IMR-90 (cell line): ENCODE measurements around the gene AHSA1. TPM values are rescaled to one million over a fixed set of nuclear protein-coding genes. Genes with fewer than 3 reads are reported as not detected.

Source experiments
- ATAC-seq: fragments of 200-7000 bp; cut with Tn5 transposase; 2 replicates; pipeline ENCODE4 v1.9.1; 2020; ENCODE audit warnings: low read depth, mild to moderate bottlenecking, moderate library complexity
- BruUV-seq: library from RNA; stranded (reverse); fragments of 400-500 nt; replicated peaks from 2 replicates; lab custom pipeline; 2021; lab: Mats Ljungman, UMichigan
- CTCF ChIA-PET: fragments of 300-600 bp; formaldehyde crosslinking; extraction: SDS; loops from one replicate; lab custom pipeline; 2021; ENCODE audit warnings: antibody characterized with exemption; lab: Yijun Ruan, JAX
- POLR2A ChIA-PET: fragments of 300-600 bp; sonication (Branson Sonifier 250); formaldehyde crosslinking; loops from one replicate; lab custom pipeline; 2022; ENCODE audit warnings: antibody characterized with exemption; ENCODE audit not compliant: unreplicated experiment; lab: Charles Lee
- DNase-seq: peaks from one replicate; pipeline ENCODE4 v3.0.0; 2013
- H2AFZ ChIP-seq: replicated peaks from 2 replicates; pipeline ENCODE3; 2013; ENCODE audit warnings: low read length, mild to moderate bottlenecking; ENCODE audit not compliant: poor library complexity
- H2AK5ac ChIP-seq: 2 replicates; pipeline ENCODE4 v1.6.1; 2013; ENCODE audit warnings: low read depth, low read length, inconsistent platforms
- H2AK9ac ChIP-seq: replicated peaks from 2 replicates; pipeline ENCODE3; 2013; ENCODE audit warnings: mild to moderate bottlenecking, low read depth, low read length, moderate library complexity; ENCODE audit not compliant: poor library complexity
- H2BK120ac ChIP-seq: 2 replicates; pipeline ENCODE4 v1.6.1; 2013; ENCODE audit warnings: low read depth, low read length, inconsistent platforms
- H2BK15ac ChIP-seq: 3 replicates; pipeline ENCODE4 v1.6.1; 2013; ENCODE audit warnings: low read depth, low read length, inconsistent platforms
- H2BK20ac ChIP-seq: 2 replicates; pipeline ENCODE4 v1.6.1; 2013; ENCODE audit warnings: low read depth, mild to moderate bottlenecking, inconsistent platforms, low read length, moderate library complexity
- H2BK5ac ChIP-seq: 2 replicates; pipeline ENCODE4 v1.6.1; 2013; ENCODE audit warnings: mild to moderate bottlenecking, low read depth, low read length, inconsistent platforms; ENCODE audit not compliant: poor library complexity, severe bottlenecking
- H3K14ac ChIP-seq: replicated peaks from 2 replicates; pipeline ENCODE4 v1.6.1; 2013; ENCODE audit warnings: low read depth, low read length, inconsistent platforms
- H3K18ac ChIP-seq: 2 replicates; pipeline ENCODE4 v1.6.1; 2013; ENCODE audit warnings: low read depth, low read length, control low read depth
- H3K23ac ChIP-seq: 2 replicates; pipeline ENCODE4 v1.6.1; 2013; ENCODE audit warnings: low read depth, low read length, inconsistent platforms
- H3K27ac ChIP-seq: 2 replicates; pipeline ENCODE4 v1.5.1; 2013; ENCODE audit warnings: mild to moderate bottlenecking, control low read depth, low read length; ENCODE audit not compliant: insufficient read depth
- H3K27me3 ChIP-seq: 2 replicates; pipeline ENCODE4 v1.6.1; 2013; ENCODE audit warnings: low read length; ENCODE audit not compliant: control insufficient read depth, insufficient read depth
- H3K36me3 ChIP-seq: 2 replicates; pipeline ENCODE4 v1.6.1; 2013; ENCODE audit warnings: low read length, mixed read lengths; ENCODE audit not compliant: control insufficient read depth, insufficient read depth
- H3K4ac ChIP-seq: 2 replicates; pipeline ENCODE4 v1.6.1; 2013; ENCODE audit warnings: low read depth, low read length, inconsistent platforms
- H3K4me1 ChIP-seq: 2 replicates; pipeline ENCODE4 v1.6.1; 2013; ENCODE audit warnings: low read length, mixed read lengths; ENCODE audit not compliant: control insufficient read depth, insufficient read depth
- H3K4me2 ChIP-seq: 2 replicates; pipeline ENCODE4 v1.6.1; 2013; ENCODE audit warnings: low read depth, mild to moderate bottlenecking, control low read depth, low read length, moderate library complexity
- H3K4me3 ChIP-seq: 2 replicates; pipeline ENCODE4 v1.5.1; 2013; ENCODE audit warnings: low read depth, mild to moderate bottlenecking, control low read depth, low read length, moderate library complexity; ENCODE audit not compliant: insufficient read depth
- H3K56ac ChIP-seq: 2 replicates; pipeline ENCODE4 v1.6.1; 2013; ENCODE audit warnings: low read length, inconsistent platforms; ENCODE audit not compliant: insufficient read depth; ENCODE audit errors: extremely low read depth
- H3K79me1 ChIP-seq, 2 experiments: 2 replicates each; pipeline ENCODE4 v1.6.1; 2013; ENCODE audit warnings: low read length in 2 of 2, inconsistent platforms in 1 of 2, low read depth in 1 of 2
- H3K9ac ChIP-seq: 2 replicates; pipeline ENCODE4 v1.6.1; 2013; ENCODE audit warnings: low read depth, low read length, control low read depth
- H3K9me1 ChIP-seq: 2 replicates; pipeline ENCODE4 v1.6.1; 2013; ENCODE audit warnings: low read length, inconsistent platforms; ENCODE audit not compliant: insufficient read depth
- H3K9me3 ChIP-seq: 2 replicates; pipeline ENCODE4 v1.6.1; 2013; ENCODE audit warnings: low read length; ENCODE audit not compliant: control insufficient read depth, insufficient read depth
- H4K20me1 ChIP-seq: 2 replicates; pipeline ENCODE4 v1.6.1; 2013; ENCODE audit warnings: low read length, inconsistent platforms; ENCODE audit not compliant: insufficient read depth
- H4K5ac ChIP-seq: 2 replicates; pipeline ENCODE4 v1.6.1; 2013; ENCODE audit warnings: mild to moderate bottlenecking, low read depth, low read length, control low read depth
- H4K8ac ChIP-seq, 2 experiments: 2 replicates each; pipeline ENCODE4 v1.6.1; 2013; ENCODE audit warnings: low read depth in 2 of 2, low read length in 2 of 2, control low read depth in 1 of 2, inconsistent platforms in 1 of 2
- H4K91ac ChIP-seq: 2 replicates; pipeline ENCODE4 v1.6.1; 2013; ENCODE audit warnings: low read depth, low read length, inconsistent platforms; ENCODE audit not compliant: insufficient read depth
- CEBPB ChIP-seq: IDR thresholded peaks from 2 replicates; pipeline ENCODE4 v1.6.1; 2012; ENCODE audit warnings: low read depth, low read length, improper control_type of control experiment
- CHD1 ChIP-seq: IDR thresholded peaks from 2 replicates; pipeline ENCODE4 v1.6.1; 2012; ENCODE audit warnings: low read depth, low read length, improper control_type of control experiment
- CTCF ChIP-seq: conservative IDR thresholded peaks from 2 replicates; pipeline ENCODE4 v1.5.1; 2012; ENCODE audit warnings: mild to moderate bottlenecking, low read depth, low read length, improper control_type of control experiment
- MAZ ChIP-seq: IDR thresholded peaks from 2 replicates; pipeline ENCODE4 v1.6.1; 2012; ENCODE audit warnings: low read depth, mild to moderate bottlenecking, low read length, improper control_type of control experiment, moderate library complexity, borderline replicate concordance
- RAD21 ChIP-seq: IDR thresholded peaks from 2 replicates; pipeline ENCODE4 v1.6.1; 2012; ENCODE audit warnings: low read length, improper control_type of control experiment
- RFX5 ChIP-seq: IDR thresholded peaks from 2 replicates; pipeline ENCODE4 v1.8.0; 2012; ENCODE audit warnings: low read depth, mild to moderate bottlenecking, low read length, moderate library complexity
- SMC3 ChIP-seq: fragments of 150-350 bp; IDR thresholded peaks from 2 replicates; pipeline ENCODE4 v1.6.1; 2016; ENCODE audit warnings: low read depth, mild to moderate bottlenecking, antibody characterized with exemption, low read length, moderate library complexity
- WGBS, 2 experiments: methylation state at CpG; one replicate each; pipeline versions ENCODE4 v1.1.5 to v1.1.7; 2013; ENCODE audit warnings: missing lambda C conversion rate in 2 of 2; ENCODE audit not compliant: insufficient read length in 1 of 2; ENCODE audit errors: extremely low coverage in 2 of 2; 5-methylcytosine and 5-hydroxymethylcytosine counted together
- dilution Hi-C: fragments of 300-500 bp; cut with HindIII; formaldehyde crosslinking; loops from one replicate; pipeline ENCODE4 v1.14.3; 2018; ENCODE audit warnings: low sequenced_read_pairs; ENCODE audit not compliant: unreplicated experiment
- in situ Hi-C: fragments of 300-500 bp; cut with MboI; formaldehyde crosslinking; loops from 3 replicates; pipeline ENCODE4 v1.14.3; 2019; ENCODE audit warnings: low sequenced_read_pairs, inconsistent platforms, mixed read lengths
- intact Hi-C: fragments of 100-400 bp; cut with micrococcal nuclease; formaldehyde crosslinking; loops from 2 replicates; pipeline ENCODE4 v1.10.0; 2022
- polyA plus RNA-seq, 3 experiments: library from polyadenylated mRNA; depleted of rRNA; stranded (reverse); fragments of >200 nt; gene quantifications; 2 replicates each; pipeline ENCODE4 v1.2.3, GENCODE V29; 2012; ENCODE audit warnings: low replicate concordance in 1 of 3
- total RNA-seq: library from RNA; depleted of rRNA; stranded (reverse); fragments of >200 nt; gene quantifications from 2 replicates; pipeline ENCODE4 v1.2.3, GENCODE V29; 2012

AHSA1 gene
- total and polyA plus RNA-seq, 2 of the 4 experiments (the other 2 are of a cell fraction), result 166 to 252 TPM

GRCh38 chr14:77475432-77476115 lies 17.7 kb downstream of the AHSA1 start:
- Histone ChIP-seq H3K36me3 (no peaks in the 10 kb centered on the region), H4K20me1 (no peaks in the 10 kb centered on the region; the same call in 1 of the 2 replicates), H3K18ac (no peak overlapping the region), H2BK15ac (no peak overlapping the region), H2BK20ac (no peak overlapping the region), H4K8ac (no peak overlapping the region), H3K4ac (no peak overlapping the region), H3K9ac (no peak overlapping the region), H2BK120ac (no peak overlapping the region), H3K27me3 (peaks cover 19% of the 10 kb centered on the region), H3K9me1 (no peaks in the 10 kb centered on the region), H3K56ac (no peak overlapping the region), H3K4me3 (no peak overlapping the region), H3K4me1 (no peaks in the 10 kb centered on the region), H4K91ac (no peak overlapping the region), H3K79me1 (no peaks in the 10 kb centered on the region), H3K9me3 (no peaks in the 10 kb centered on the region), H3K14ac (no peak overlapping the region), H3K27ac (no peak overlapping the region), H2AFZ (no peak overlapping the region), H2BK5ac (no peak overlapping the region), H2AK5ac (no peak overlapping the region), H3K4me2 (no peak overlapping the region), H4K5ac (no peak overlapping the region), H2AK9ac (peak overlapping the region; percentile 42), H3K23ac (no peak overlapping the region)
- ChIA-PET POLR2A (no interaction called here), CTCF (no interaction called here)
- no TSS peak for BruUV-seq
- WGBS, 2 experiments, result 82% methylated on average over 21 of the region's 35 CpGs; no CpG with 5 or more reads in 1 of the 2 experiments
- intact Hi-C loops (no loop called here), in situ Hi-C loops (no loop called here), dilution Hi-C loops (no loop called here)
- DNase-seq, result no peak
- TF ChIP-seq CHD1 (no peak), RAD21 (no peak), RFX5 (no peak), SMC3 (no peak), CTCF (no peak), CEBPB (no peak), MAZ (no peak)
- ATAC-seq, result no peak
